IgD-negative memory B cell (primary cell): ENCODE data around the gene ZNF488. TPM values are rescaled to one million over a fixed set of nuclear protein-coding genes. Genes with fewer than 3 reads are reported as not detected.
"Not testable (repeated sequence)": the region's sequence is repeated elsewhere in the genome, so short reads cannot be mapped to it uniquely, and the experiment has no call there.

Source experiments
- H3K27ac Mint-ChIP-seq, 3 donors: one replicate each; pipeline ENCODE4 v1.8.0; 2020 to 2022; ENCODE audit warnings: mild to moderate bottlenecking in 3 of 3, mixed read lengths in 3 of 3, moderate library complexity in 1 of 3
- H3K27me3 Mint-ChIP-seq: one replicate; pipeline ENCODE4 v1.8.0; 2021; ENCODE audit warnings: mixed read lengths
- H3K36me3 Mint-ChIP-seq: one replicate; pipeline ENCODE4 v1.8.0; 2020; ENCODE audit warnings: mild to moderate bottlenecking, mixed read lengths
- H3K4me1 Mint-ChIP-seq, 3 donors: one replicate each; pipeline ENCODE4 v1.8.0; 2020 to 2022; ENCODE audit warnings: mixed read lengths in 3 of 3, mild to moderate bottlenecking in 1 of 3
- H3K4me3 Mint-ChIP-seq, 4 donors: one replicate each; pipeline ENCODE4 v1.8.0; 2020 to 2022; ENCODE audit warnings: mild to moderate bottlenecking in 4 of 4, mixed read lengths in 4 of 4, moderate library complexity in 3 of 4
- H3K9me3 Mint-ChIP-seq, 3 donors: one replicate each; pipeline ENCODE4 v1.8.0; 2020 to 2021; ENCODE audit warnings: mixed read lengths in 3 of 3, mild to moderate bottlenecking in 1 of 3
- polyA plus RNA-seq: library from polyadenylated mRNA; unstranded; fragments of 300-500 nt; fragmentation: Illumina TruSeq; gene quantifications from one replicate; pipeline ENCODE4 v1.2.3, GENCODE V29; 2021

The ZNF488 gene
- polyA plus RNA-seq, 1 donor from 2014 or later: not detected

DNA sequence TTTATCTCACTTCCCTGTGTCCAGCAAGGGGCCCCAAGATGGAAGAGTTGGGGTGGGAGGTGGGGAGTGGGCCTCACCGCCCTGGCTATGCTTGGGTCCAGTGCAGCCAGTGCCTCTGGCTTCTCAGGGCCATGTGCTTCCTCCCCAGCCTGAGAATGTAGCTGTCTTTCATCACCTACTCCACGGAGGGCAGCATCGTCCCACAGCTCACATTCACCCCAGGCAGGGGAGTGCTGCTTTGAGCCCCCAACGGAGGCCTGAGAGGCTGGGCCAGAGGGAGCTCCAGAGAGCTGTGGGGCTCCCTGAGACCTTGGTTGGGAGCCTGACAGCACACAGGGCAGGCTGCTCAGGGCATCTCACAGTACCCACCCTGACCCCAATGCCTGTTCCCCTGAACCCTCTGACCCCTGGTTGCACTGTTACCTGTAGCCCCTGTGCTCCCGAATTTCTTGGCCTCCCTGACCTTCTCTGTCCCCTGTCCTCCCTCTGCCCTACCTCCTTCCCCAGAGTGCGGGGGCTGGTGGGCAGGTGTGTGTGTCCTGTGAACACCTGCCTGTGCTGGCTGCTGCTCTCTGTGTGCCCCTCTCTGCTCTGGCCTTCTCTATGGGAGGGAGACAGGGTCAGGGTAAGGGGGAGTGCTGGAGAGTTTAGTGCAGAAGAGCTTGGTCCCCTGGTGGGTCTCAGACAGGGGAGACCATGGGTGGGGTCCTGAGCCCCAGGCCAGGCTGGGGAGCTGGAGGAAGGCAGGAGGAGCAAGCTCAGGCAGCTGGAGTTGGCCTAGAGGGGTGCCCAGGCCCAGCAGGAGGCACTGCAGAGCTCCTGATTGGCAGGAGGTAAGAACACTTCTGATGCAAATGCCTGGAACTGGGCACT lies 19.6 kb upstream of the ZNF488 start:
- Mint-ChIP-seq H3K36me3 (no peaks in the 10 kb centered on the region), H3K27ac (no peak overlapping the region), H3K27me3 (peaks cover 9% of the 10 kb centered on the region), H3K4me1 (no peaks in the 10 kb centered on the region), H3K4me3 (peak overlapping the region in 1 of 4 donors; percentile 57), H3K9me3 (no peaks in the 10 kb centered on the region)

DNA sequence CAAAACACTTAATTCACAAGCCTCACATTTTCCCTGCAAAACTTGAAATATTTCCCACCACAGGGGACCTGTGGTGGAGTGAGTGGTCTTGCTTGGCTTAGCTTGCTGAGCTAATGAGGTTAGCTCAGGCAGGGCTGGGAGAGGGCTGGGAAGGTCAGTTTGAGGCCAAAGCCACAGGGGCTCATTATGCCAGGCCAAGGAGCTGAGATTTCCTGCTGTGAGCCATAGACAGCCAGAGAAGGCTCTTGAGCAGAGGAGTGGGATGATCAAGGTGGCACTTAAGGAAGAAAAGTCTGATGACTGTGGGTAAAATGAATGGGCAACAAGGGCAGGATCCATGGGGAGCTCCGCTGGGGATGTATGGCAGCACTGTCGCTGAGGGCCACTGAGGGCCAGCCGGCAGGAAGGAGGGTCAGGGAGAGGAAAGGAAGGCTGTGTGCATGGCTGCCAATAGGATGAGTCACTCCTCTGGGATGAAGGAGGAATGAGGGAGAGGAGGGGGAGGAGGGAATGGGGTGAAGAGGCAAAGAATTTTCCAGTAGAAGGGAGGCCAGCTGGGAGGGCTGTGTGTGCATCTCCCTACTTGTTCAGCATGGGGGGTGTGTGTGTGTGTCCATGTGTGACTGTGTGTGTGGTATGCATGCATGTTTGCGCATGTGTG lies 18.7 kb upstream of the ZNF488 start:
- Mint-ChIP-seq H3K27ac (no peak overlapping the region), H3K36me3 (no peaks in the 10 kb centered on the region), H3K4me3 (peak overlapping the region in 1 of 4 donors; percentile 57), H3K9me3 (no peaks in the 10 kb centered on the region), H3K27me3 (peaks cover 11% of the 10 kb centered on the region), H3K4me1 (no peaks in the 10 kb centered on the region)

DNA sequence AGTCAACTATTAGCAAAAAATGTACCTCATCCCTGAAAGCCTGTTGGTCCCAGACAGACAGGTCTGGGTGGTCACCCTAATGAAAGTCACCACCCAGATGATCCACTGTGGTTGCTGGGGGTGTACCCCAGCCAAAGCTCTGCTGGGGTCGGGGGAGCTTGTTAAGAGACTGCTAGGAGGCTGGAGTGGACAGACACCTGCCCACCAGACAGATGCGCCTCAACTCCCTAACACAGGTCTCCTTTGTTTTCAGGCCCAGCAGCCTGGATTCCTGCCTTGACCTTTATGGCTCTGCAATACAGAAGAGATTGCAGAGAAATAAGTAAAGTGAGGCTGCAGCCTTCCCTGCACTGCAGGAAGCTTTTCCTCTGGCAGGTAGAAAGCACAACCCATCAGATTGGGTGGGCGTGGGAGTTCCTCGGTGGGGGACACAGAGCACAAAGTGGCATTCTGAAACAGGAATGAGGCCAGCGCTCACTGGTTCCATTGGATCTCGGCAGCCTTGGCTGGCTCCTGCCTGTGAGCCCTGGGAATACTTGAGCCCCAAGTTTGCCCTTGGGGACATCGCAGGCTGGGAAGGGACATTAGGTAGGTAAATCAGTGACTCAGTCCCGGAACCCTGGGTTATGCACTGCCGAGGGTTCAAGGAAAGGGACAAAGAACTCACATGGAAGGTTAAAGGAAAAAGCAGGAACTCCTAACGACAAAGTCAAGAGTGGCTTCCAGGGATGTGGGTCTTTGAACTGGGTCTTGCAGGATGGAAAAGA lies 18.0 kb upstream of the ZNF488 start:
- Mint-ChIP-seq H3K9me3 (no peaks in the 10 kb centered on the region), H3K27ac (peak overlapping the region in 1 of 3 donors; percentile 62), H3K27me3 (peaks cover 11% of the 10 kb centered on the region), H3K4me3 (peak overlapping the region in 1 of 4 donors; percentile 43), H3K4me1 (no peaks in the 10 kb centered on the region), H3K36me3 (no peaks in the 10 kb centered on the region)

DNA sequence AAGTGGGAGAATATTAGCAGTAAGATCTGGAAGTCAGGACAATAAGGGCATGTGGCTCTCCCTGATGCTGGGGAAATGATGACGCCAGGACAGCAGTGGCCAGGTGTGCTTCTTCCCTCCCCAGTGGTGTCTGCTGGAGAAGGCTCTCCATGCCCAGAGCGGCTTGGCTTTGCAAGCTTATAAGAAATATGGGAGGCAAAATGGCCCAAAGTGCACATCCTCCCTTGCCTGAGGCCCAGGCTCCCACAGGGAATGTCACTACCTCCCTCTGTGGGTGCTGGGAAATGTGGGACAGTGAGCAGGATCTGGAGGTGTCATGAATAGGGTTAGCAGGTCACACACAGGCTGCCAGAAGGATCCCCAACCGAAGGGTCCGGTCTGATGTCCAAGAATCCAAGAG lies 17.1 kb upstream of the ZNF488 start:
- Mint-ChIP-seq H3K36me3 (no peaks in the 10 kb centered on the region), H3K9me3 (no peaks in the 10 kb centered on the region), H3K4me3 (no peak overlapping the region), H3K27me3 (peaks cover 20% of the 10 kb centered on the region), H3K27ac (no peak overlapping the region), H3K4me1 (no peaks in the 10 kb centered on the region)

DNA sequence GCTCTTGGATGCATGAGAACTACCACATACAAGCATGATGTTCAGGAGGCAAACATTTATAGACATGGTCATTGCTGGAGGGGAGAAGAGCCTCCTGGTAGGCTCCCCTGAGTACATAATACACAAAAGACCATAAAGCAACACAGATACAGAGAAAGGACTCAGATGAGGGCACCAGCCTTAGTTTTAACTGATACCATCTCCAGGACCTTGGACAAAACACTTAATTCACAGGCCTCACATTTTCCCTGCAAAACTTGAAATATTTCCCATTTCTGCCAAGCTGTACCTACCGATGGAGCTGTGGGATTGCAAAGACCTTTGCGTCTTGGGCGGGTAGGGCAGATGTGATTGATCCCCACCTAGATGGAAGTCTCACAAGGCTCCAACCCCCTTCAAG lies 16.7 kb upstream of the ZNF488 start:
- Mint-ChIP-seq H3K4me3 (no peak overlapping the region), H3K27ac (peak overlapping the region in 1 of 3 donors; percentile 69), H3K9me3 (no peaks in the 10 kb centered on the region), H3K4me1 (no peaks in the 10 kb centered on the region), H3K36me3 (no peaks in the 10 kb centered on the region), H3K27me3 (peaks cover 20% of the 10 kb centered on the region)

DNA sequence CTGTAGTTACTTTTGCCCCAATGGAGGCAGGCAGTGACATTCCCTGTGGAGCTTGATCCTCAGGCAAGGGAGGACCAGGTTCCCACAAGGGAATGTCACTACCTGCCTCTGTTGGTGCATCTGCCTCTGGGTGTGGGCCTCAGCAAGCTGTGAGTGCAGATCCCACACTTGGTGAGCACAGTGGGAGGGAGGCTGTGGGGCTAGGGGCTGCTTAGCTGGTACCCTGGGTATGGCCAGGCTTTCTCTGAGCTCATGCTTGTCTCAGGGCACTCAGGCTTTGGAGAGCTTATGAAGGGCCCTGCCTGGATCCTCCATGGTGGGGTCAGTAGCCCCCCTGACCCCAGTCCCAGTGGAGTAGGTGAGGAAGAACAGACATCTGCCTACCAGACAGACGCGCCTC lies 16.2 kb upstream of the ZNF488 start:
- Mint-ChIP-seq H3K36me3 (no peaks in the 10 kb centered on the region), H3K4me1 (no peaks in the 10 kb centered on the region), H3K27ac (peak overlapping the region in 1 of 3 donors; percentile 69), H3K27me3 (peaks cover 21% of the 10 kb centered on the region), H3K4me3 (peak overlapping the region in 1 of 4 donors; percentile 12), H3K9me3 (no peaks in the 10 kb centered on the region)

DNA sequence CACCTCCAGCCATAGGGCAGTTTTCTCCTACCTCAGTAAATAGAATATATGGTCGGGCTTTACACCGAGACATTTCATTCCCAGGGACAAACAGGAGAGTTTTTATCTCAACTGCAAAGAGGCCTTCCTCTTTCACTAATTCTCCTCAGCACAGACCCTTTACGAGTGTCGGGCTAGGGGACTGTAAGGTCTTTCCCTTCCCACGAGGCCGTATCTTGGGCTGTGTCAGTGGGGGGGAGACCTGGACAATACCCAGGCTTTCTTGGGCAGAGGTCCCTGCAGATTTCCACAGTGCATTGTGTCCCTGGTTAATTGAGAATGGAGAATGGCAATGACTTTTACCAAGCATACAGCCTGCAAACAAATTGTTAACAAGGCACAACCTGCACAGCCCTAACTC lies 13.2 kb upstream of the ZNF488 start:
- no peaks in the 10 kb centered on the region for H3K36me3 Mint-ChIP-seq
- H3K4me3 Mint-ChIP-seq: no peak overlapping the region
- no peak overlapping the region for H3K27ac Mint-ChIP-seq
- H3K27me3 Mint-ChIP-seq: peaks cover 18% of the 10 kb centered on the region
- H3K9me3 Mint-ChIP-seq: no peaks in the 10 kb centered on the region
- H3K4me1 Mint-ChIP-seq: no peaks in the 10 kb centered on the region

DNA sequence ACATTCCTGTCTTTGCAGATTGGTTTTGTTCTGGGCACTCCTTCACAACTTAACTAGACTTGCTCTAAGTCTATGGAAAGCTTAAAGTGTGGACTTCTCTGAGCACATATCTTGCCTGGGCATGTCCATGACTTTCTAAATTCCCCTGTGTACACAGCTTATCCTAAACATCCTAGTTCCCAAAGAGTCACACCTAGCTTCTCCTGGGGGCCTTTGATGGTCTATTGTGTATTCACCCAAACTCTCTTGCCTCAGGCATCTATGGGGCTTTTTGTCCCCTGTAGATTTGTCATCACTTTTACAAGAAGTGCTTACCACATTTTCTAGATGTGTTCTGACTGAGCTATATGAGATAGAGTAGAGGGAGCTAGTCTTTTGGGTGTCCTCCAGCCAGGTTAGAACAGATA lies 12.2 kb upstream of the ZNF488 start:
- Mint-ChIP-seq H3K27ac (no peak overlapping the region), H3K4me1 (no peaks in the 10 kb centered on the region), H3K9me3 (no peaks in the 10 kb centered on the region), H3K4me3 (no peak overlapping the region), H3K27me3 (peaks cover 20% of the 10 kb centered on the region), H3K36me3 (no peaks in the 10 kb centered on the region)

DNA sequence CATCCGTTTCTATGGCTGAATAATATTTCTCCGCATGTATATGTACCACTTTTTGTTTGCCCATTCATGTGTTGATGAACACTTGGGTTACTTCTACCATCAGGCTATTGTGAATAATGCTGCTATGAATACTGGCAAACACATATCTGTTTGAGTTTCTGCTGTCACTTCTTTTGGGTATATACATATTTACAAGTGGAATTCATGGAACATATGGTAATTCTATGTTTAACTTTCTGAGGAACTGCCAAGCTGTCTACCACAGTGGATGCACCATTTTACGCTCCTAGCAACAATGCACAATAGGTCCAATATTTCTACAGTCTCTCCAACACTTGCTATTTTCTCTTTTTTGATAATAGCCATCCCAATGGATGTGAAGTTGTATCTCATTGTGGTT lies 5.5 kb upstream of the ZNF488 start:
- Mint-ChIP-seq H3K27ac (no peak overlapping the region), H3K4me3 (no peak overlapping the region), H3K9me3 (peaks cover 5 to 15% (median 8%) of the 10 kb centered on the region in 3 donors), H3K27me3 (peaks cover 18% of the 10 kb centered on the region), H3K36me3 (no peaks in the 10 kb centered on the region), H3K4me1 (peaks cover 3 to 4% (median 3%) of the 10 kb centered on the region in 3 donors)

DNA sequence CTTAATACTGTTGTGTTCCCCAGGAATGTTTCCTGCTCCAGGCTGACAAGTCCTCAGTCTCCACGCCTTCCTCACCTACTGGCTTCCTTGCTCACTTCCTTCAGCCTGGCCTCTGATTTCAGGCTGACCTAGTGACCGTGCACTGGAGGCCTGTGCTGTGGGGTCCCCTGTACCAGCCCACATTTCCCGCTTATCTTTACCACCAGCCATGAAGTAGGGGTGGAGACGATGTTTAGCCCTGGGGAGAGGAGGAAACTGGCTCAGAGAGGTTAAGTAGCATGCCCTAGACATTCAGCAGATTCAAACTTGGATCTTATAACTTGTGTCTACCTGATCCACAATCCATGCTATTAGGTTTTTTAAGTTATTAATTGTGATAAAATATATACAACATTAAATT lies 4.8 kb upstream of the ZNF488 start:
- no peak overlapping the region for H3K27ac Mint-ChIP-seq
- H3K36me3 Mint-ChIP-seq: no peaks in the 10 kb centered on the region
- H3K9me3 Mint-ChIP-seq: peaks cover 5 to 15% (median 8%) of the 10 kb centered on the region in 3 donors
- peaks cover 3 to 4% (median 4%) of the 10 kb centered on the region in 3 donors for H3K4me1 Mint-ChIP-seq
- H3K27me3 Mint-ChIP-seq: peaks cover 13% of the 10 kb centered on the region
- H3K4me3 Mint-ChIP-seq: peak overlapping the region in 1 of 4 donors; percentile 59

DNA sequence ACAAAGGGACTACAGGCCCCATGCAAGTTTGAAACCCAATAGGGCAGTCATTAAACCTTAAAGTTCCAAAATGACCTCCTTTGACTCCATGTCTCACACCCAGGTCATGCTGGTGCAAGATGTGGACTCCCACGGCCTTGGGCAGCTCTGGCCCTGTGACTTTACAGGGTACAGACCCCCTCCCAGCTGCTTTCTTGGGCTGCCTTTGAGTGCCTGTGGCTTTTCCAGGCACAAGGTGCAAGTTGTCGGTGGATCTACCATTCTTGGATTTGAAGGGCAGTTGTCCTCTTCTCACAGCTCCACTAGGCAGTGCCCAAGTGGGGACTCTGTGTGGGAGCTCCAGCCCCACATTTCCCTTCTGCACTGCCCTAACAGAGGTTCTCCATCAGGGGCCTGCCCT lies 2.0 kb upstream of the ZNF488 start:
- not testable (repeated sequence) for H3K4me1 Mint-ChIP-seq, H3K36me3 Mint-ChIP-seq, H3K27ac Mint-ChIP-seq
- peaks cover 21% of the 10 kb centered on the region for H3K27me3 Mint-ChIP-seq
- peaks cover 5 to 15% (median 8%) of the 10 kb centered on the region in 3 donors for H3K9me3 Mint-ChIP-seq
- H3K4me3 Mint-ChIP-seq: peak overlapping the region in 1 of 4 donors; percentile 19

DNA sequence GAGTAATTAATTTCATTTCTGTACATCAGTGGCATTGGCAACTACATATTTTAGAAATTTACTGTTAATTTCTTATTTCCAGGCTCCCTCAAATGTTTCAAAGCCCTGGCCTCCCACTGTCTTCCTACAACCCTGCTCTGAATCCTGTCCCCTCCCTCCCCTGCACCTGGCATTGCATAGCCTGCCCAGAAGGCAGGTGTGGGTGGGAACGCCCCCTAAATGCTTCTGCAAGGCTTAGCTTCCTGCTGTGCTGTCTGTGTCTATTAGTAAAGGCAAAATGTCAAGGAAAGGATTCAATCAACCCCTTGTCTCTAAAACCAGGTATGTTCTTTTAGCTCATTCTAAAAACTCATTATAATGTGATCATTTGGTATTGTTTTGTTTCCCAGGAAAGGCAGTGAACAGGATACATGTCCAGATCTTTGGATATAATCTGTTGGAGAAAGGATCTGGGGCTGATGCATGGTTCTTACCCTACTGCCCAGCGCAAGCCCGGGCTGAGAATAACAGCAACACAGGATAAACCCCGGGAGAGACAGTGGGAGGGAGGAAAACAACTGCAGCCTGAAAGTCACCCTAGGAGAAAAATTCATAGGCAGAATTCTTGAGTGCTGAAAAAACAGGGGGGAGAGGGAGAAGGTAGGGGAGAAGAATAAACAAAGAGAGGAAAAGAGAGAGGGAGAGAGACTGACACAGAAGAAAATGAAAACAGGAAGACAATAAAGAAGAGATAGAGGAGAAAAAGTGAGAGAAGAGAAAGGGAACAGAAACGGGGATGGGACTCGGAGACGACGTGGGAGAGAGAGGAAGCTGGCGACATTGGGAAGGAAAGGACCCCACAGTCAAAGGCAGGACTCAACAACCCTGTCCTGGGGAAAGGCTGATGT lies 589 bp downstream of the ZNF488 start:
- peaks cover 4 to 11% (median 8%) of the 10 kb centered on the region in 3 donors for H3K9me3 Mint-ChIP-seq
- H3K27me3 Mint-ChIP-seq: peaks cover 42% of the 10 kb centered on the region
- peaks cover 1% of the 10 kb centered on the region for H3K36me3 Mint-ChIP-seq
- H3K27ac Mint-ChIP-seq: peak overlapping the region in 1 of 3 donors; percentile 1
- peak overlapping the region; percentile 47 to 95 (median 88) for H3K4me3 Mint-ChIP-seq
- peaks cover 4 to 6% (median 5%) of the 10 kb centered on the region in 3 donors for H3K4me1 Mint-ChIP-seq

DNA sequence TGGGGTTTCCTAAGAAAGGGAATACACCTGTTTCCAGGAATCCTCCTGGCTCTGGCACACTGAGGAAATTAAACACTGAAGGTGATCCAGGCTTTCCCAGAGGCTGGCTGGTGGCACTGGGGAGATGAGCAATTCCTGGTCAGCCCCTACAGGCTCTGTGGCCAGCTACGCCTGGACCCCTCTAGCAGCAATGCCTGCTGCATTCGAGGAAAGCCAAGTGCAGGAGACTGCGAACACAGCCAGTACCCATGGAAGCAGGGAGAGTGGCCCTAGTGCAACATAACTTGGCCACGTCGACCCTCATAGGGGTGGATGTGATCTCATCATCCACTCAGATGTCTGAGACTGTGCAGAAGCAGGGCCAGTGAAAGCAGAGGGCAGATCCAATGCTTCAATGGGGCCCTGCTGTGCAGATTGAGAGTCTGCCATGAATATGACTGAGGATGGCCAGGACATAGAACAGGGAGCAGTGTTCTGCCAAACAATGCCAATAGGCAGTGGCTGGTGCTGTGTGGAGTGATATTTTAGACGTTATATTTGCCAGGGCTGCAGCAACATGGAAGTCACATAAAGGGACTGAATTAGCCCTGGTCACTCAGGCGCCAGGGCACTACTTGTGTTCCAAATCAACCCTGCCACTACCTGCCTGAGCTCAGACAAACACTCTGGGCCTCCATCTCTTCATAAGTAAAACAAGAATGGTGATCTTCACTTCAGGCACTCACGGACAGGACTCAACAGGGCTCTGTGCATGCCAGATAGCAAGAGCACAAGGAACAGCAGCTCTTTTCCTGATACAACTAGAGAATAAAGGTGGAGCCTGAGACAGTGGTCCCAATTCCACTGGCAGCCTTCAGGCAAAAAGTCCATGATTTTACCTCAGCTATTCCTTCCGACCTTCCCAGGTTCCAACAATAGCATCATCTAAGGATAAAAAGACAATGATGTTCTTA lies 2.4 kb downstream of the ZNF488 start:
- Mint-ChIP-seq H3K4me1 (peaks cover 4 to 6% (median 5%) of the 10 kb centered on the region in 3 donors), H3K27me3 (peaks cover 48% of the 10 kb centered on the region), H3K9me3 (peaks cover 0 to 5% (median 3%) of the 10 kb centered on the region in 3 donors), H3K4me3 (no peak overlapping the region), H3K27ac (no peak overlapping the region), H3K36me3 (peaks cover 1% of the 10 kb centered on the region)
